ENCODE results near the gene FILIP1. TPM values are rescaled to one million over a fixed set of nuclear protein-coding genes. Genes with fewer than 3 reads are reported as not detected.

Gene FILIP1, protein sequence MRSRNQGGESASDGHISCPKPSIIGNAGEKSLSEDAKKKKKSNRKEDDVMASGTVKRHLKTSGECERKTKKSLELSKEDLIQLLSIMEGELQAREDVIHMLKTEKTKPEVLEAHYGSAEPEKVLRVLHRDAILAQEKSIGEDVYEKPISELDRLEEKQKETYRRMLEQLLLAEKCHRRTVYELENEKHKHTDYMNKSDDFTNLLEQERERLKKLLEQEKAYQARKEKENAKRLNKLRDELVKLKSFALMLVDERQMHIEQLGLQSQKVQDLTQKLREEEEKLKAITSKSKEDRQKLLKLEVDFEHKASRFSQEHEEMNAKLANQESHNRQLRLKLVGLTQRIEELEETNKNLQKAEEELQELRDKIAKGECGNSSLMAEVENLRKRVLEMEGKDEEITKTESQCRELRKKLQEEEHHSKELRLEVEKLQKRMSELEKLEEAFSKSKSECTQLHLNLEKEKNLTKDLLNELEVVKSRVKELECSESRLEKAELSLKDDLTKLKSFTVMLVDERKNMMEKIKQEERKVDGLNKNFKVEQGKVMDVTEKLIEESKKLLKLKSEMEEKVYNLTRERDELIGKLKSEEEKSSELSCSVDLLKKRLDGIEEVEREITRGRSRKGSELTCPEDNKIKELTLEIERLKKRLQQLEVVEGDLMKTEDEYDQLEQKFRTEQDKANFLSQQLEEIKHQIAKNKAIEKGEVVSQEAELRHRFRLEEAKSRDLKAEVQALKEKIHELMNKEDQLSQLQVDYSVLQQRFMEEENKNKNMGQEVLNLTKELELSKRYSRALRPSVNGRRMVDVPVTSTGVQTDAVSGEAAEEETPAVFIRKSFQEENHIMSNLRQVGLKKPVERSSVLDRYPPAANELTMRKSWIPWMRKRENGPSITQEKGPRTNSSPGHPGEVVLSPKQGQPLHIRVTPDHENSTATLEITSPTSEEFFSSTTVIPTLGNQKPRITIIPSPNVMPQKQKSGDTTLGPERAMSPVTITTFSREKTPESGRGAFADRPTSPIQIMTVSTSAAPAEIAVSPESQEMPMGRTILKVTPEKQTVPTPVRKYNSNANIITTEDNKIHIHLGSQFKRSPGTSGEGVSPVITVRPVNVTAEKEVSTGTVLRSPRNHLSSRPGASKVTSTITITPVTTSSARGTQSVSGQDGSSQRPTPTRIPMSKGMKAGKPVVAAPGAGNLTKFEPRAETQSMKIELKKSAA (N-terminal part only)
- total RNA-seq = under 0.01 TPM in 2 replicates

DNA sequence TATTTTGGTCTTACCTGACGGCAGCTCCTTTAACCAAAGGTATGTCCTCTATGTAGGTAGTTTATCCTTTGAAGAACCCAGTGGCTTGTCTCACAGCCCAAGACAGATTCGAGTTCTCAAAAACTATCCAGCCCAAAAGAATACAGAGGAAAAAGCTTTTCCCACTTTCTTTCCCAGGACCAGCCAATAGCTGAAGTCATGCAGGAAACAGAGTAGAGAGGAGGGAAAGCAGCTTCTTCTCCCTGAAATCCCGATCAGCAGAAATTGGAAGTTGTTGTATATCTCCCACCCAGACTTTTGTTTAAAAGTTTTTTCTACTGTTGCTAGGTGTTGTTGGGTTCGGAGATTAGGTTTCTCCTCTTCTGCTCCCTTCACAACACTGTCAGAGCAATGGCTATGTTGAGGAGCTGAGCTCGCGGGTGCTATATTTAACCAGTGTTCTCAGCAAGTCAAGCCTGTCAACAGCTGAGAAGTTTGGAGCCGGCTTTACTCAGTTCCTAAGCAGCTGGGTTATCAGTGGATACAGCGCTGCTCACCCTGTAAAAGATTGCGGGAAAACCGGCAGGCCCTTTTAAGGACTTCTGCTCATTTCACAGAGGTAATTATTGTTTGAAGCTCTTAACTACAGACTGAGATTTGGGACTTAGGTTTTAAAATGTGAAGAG lies at the start of gene FILIP1:
FILIP1 (minus strand) TSS at position 401 of the 665 bp plus-strand sequence. CDS start 78,828 bp downstream, outside the sequence.

GRCh38 chr6:75284632-75285282 lies 208.8 kb downstream of the FILIP1 start, which contains the start of gene TMEM30A:
Gene TMEM30A (minus strand): TSS chr6:75284792. CDS start chr6:75284638, 154 bp downstream.

DNA sequence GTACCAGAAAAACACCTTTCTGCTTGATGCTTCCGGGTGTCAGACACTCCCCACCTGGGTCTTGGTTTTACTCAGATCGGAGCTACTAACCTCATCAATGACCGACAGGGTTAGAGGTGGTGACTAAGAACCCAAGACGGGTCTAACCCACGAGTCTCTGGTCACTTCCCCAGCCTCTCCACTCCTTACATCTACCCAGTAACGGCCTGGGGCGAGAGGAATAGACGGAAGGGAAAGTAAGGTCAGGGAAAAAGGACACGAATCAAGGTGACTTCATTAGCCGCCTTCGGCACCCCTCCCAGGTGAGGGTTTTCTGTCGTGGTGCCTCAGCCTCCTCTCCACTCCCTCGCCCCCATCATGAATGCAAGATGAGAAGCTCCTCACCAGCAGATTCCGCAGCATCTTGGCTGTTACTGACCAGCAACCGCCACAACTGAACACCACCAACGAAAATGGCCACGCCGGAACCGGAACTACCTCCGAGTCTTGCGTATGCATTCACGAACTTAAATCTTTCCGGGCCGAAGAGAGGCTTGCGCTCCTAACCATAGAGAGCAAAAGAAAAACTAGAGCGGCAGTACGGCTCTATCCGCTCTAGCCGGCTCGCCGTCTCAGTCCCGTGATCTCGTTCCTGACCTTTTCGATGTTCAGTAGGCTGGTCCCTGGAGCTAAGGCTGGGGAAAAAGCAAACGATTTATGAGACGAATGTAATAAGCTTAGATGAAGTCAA lies 250.1 kb downstream of the FILIP1 start, which contains the start of gene COX7A2:
COX7A2 (minus strand) TSS at position 469 of the 730 bp plus-strand sequence; CDS start at position 402, 67 bp downstream.

Other genes with a start within 250 kb of the FILIP1 start
- gene COX7A2, start 250.0 kb downstream of the FILIP1 start, total RNA-seq = 125 and 195 TPM in 2 replicates
- gene TMEM30A, start 209.0 kb downstream of the FILIP1 start, total RNA-seq = 107 and 110 TPM in 2 replicates
- 43.6 and 52.2 TPM in 2 replicates for gene SENP6, start 108.1 kb upstream of the FILIP1 start, total RNA-seq

Data from tracheal epithelial cell (primary cell).